H9 (cell line): ENCODE results near the gene NCAM2. TPM values are rescaled to one million over a fixed set of nuclear protein-coding genes. Genes with fewer than 3 reads are reported as not detected.

Source experiments
- DNase-seq: peaks from one replicate; pipeline ENCODE4 v3.0.0-alpha.2; 2017
- H2AFZ ChIP-seq: one replicate; pipeline ENCODE4 v1.6.1; 2013; ENCODE audit warnings: mild to moderate bottlenecking, low read length, control low read depth, moderate library complexity
- H2AK5ac ChIP-seq: 2 replicates; pipeline ENCODE4 v1.6.1; 2013; ENCODE audit warnings: low read length, control low read depth, mixed read lengths; ENCODE audit not compliant: insufficient read length
- H2BK120ac ChIP-seq: one replicate; pipeline ENCODE4 v1.6.1; 2013; ENCODE audit warnings: low read depth, mild to moderate bottlenecking, low read length, control low read depth, inconsistent platforms; ENCODE audit not compliant: poor library complexity, severe bottlenecking
- H2BK12ac ChIP-seq: 2 replicates; pipeline ENCODE4 v1.6.1; 2013; ENCODE audit warnings: low read length, control low read depth, mixed read lengths, low read depth; ENCODE audit not compliant: insufficient read length
- H2BK15ac ChIP-seq: 2 replicates; pipeline ENCODE4 v1.6.1; 2013; ENCODE audit warnings: low read depth, low read length, control low read depth
- H2BK20ac ChIP-seq: one replicate; pipeline ENCODE4 v1.6.1; 2013; ENCODE audit warnings: low read depth, mild to moderate bottlenecking, low read length, control low read depth, inconsistent platforms; ENCODE audit not compliant: poor library complexity, severe bottlenecking
- H2BK5ac ChIP-seq: 2 replicates; pipeline ENCODE4 v1.6.1; 2013; ENCODE audit warnings: low read length, control low read depth, mixed read lengths; ENCODE audit not compliant: insufficient read length
- H3K14ac ChIP-seq: 2 replicates; pipeline ENCODE4 v1.6.1; 2013; ENCODE audit warnings: low read length, control low read depth; ENCODE audit not compliant: insufficient read depth
- H3K18ac ChIP-seq: 2 replicates; pipeline ENCODE4 v1.6.1; 2013; ENCODE audit warnings: low read depth, mild to moderate bottlenecking, mixed read lengths, low read length, control low read depth; ENCODE audit not compliant: insufficient read length
- H3K23ac ChIP-seq: 2 replicates; pipeline ENCODE4 v1.6.1; 2013; ENCODE audit warnings: low read length, control low read depth, mixed read lengths, low read depth; ENCODE audit not compliant: insufficient read length
- H3K23me2 ChIP-seq: 2 replicates; pipeline ENCODE4 v1.6.1; 2013; ENCODE audit warnings: low read depth, mild to moderate bottlenecking, mixed read lengths, low read length, control low read depth; ENCODE audit not compliant: insufficient read length, poor library complexity, severe bottlenecking
- H3K27ac ChIP-seq: 2 replicates; pipeline ENCODE4 v1.5.1; 2013; ENCODE audit warnings: low read length, control low read depth, mixed read lengths, low read depth; ENCODE audit not compliant: insufficient read length
- H3K27me3 ChIP-seq: 2 replicates; pipeline ENCODE4 v1.6.1; 2013; ENCODE audit warnings: low read length, control low read depth, inconsistent platforms; ENCODE audit not compliant: insufficient read depth
- H3K4ac ChIP-seq: 2 replicates; pipeline ENCODE4 v1.6.1; 2013; ENCODE audit warnings: low read depth, mild to moderate bottlenecking, control low read depth, inconsistent platforms, low read length, moderate library complexity
- H3K4me1 ChIP-seq: 2 replicates; pipeline ENCODE4 v1.6.1; 2013; ENCODE audit warnings: low read length, control low read depth, inconsistent platforms; ENCODE audit not compliant: insufficient read depth
- H3K4me2 ChIP-seq: 2 replicates; pipeline ENCODE4 v1.6.1; 2013; ENCODE audit warnings: low read length, control low read depth, mixed read lengths; ENCODE audit not compliant: insufficient read length, insufficient read depth
- H3K56ac ChIP-seq: 2 replicates; pipeline ENCODE4 v1.6.1; 2013; ENCODE audit warnings: low read depth, mild to moderate bottlenecking, mixed read lengths, low read length, control low read depth; ENCODE audit not compliant: insufficient read length
- H3K79me1 ChIP-seq: 2 replicates; pipeline ENCODE4 v1.6.1; 2013; ENCODE audit warnings: low read depth, mild to moderate bottlenecking, moderate library complexity, low read length, control low read depth, inconsistent platforms; ENCODE audit not compliant: insufficient read depth, poor library complexity, severe bottlenecking
- H3K79me2 ChIP-seq: 2 replicates; pipeline ENCODE4 v1.6.1; 2013; ENCODE audit warnings: low read length, control low read depth, inconsistent platforms; ENCODE audit not compliant: insufficient read depth
- H3K9ac ChIP-seq: 2 replicates; pipeline ENCODE4 v1.6.1; 2013; ENCODE audit warnings: low read length, control low read depth, mixed read lengths; ENCODE audit not compliant: insufficient read length; ENCODE audit errors: extremely low read depth
- H3K9me3 ChIP-seq: one replicate; pipeline ENCODE4 v1.6.1; 2013; ENCODE audit warnings: low read depth, low read length, inconsistent platforms; ENCODE audit not compliant: control insufficient read depth
- H3T11ph ChIP-seq: one replicate; pipeline ENCODE4 v1.6.1; 2013; ENCODE audit warnings: mild to moderate bottlenecking, low read length, control low read depth, inconsistent platforms
- H4K20me1 ChIP-seq: one replicate; pipeline ENCODE4 v1.6.1; 2013; ENCODE audit not compliant: control insufficient read depth, insufficient read length, insufficient read depth
- H4K5ac ChIP-seq: 2 replicates; pipeline ENCODE4 v1.6.1; 2013; ENCODE audit warnings: low read depth, mild to moderate bottlenecking, mixed read lengths, low read length, control low read depth; ENCODE audit not compliant: insufficient read length
- H4K8ac ChIP-seq: replicated peaks from 2 replicates; pipeline ENCODE4 v1.6.1; 2013; ENCODE audit warnings: low read length, control low read depth, mixed read lengths, low read depth; ENCODE audit not compliant: insufficient read length
- H4K91ac ChIP-seq: 2 replicates; pipeline ENCODE4 v1.6.1; 2013; ENCODE audit warnings: low read depth, mild to moderate bottlenecking, moderate library complexity, mixed read lengths, low read length, control low read depth; ENCODE audit not compliant: insufficient read length
- H3K27ac Mint-ChIP-seq, 3 experiments: 2 replicates in 2 of 3; 3 replicates in 1 of 3; pipeline ENCODE4 v1.8.0; 2020 to 2021; ENCODE audit warnings: mixed read lengths in 3 of 3, mild to moderate bottlenecking in 1 of 3, moderate library complexity in 1 of 3
- H3K27me3 Mint-ChIP-seq: 2 replicates; pipeline ENCODE4 v1.8.0; 2021; ENCODE audit warnings: low read depth, mild to moderate bottlenecking, moderate library complexity, mixed read lengths
- H3K36me3 Mint-ChIP-seq, 3 experiments: 2 replicates in 2 of 3; 3 replicates in 1 of 3; pipeline ENCODE4 v1.8.0; 2020 to 2021; ENCODE audit warnings: low read depth in 3 of 3, mixed read lengths in 3 of 3; ENCODE audit not compliant: insufficient read depth in 1 of 3
- H3K4me1 Mint-ChIP-seq, 2 experiments: 2 replicates each; pipeline ENCODE4 v1.8.0; 2020; ENCODE audit warnings: mixed read lengths in 2 of 2
- H3K4me3 Mint-ChIP-seq, 2 experiments: 2 replicates in 1 of 2; 3 replicates in 1 of 2; pipeline ENCODE4 v1.8.0; 2020 to 2021; ENCODE audit warnings: mild to moderate bottlenecking in 2 of 2, mixed read lengths in 2 of 2, moderate library complexity in 1 of 2
- H3K9me3 Mint-ChIP-seq, 2 experiments: 2 replicates in 1 of 2; 3 replicates in 1 of 2; pipeline ENCODE4 v1.8.0; 2020; ENCODE audit warnings: mild to moderate bottlenecking in 2 of 2, mixed read lengths in 2 of 2, moderate library complexity in 1 of 2
- WGBS: extraction: QIAGEN DNeasy Blood & Tissue Kit; methylation state at CpG from one replicate; pipeline ENCODE4 v1.1.7; 2013; ENCODE audit warnings: missing lambda C conversion rate, low lambda C conversion rate, mixed read lengths; ENCODE audit not compliant: insufficient read length; ENCODE audit errors: extremely low coverage; 5-methylcytosine and 5-hydroxymethylcytosine counted together
- total RNA-seq: library from RNA; stranded (reverse); gene quantifications from 2 replicates; pipeline ENCODE4 v1.2.1, GENCODE V29; 2021
- TF ChIP-seq, protein P1 (sequence below): fragments of 200-600 bp; sonication (generic); conservative IDR thresholded peaks from 3 replicates; pipeline ENCODE4 v1.8.0; 2021; ENCODE audit warnings: antibody characterized with exemption, mild to moderate bottlenecking

Gene NCAM2
- total RNA-seq, 1 experiment from 2014 or later, result 2.2 TPM

GRCh38 chr21:21074305-21074704 is 76.1 kb downstream of the NCAM2 start:
- no peaks in the 10 kb centered on the region for H3K27me3 ChIP-seq
- no peak overlapping the region for H4K8ac ChIP-seq
- no peak overlapping the region for H2BK120ac ChIP-seq
- no peak overlapping the region for H3K18ac ChIP-seq
- H4K20me1 ChIP-seq, result no peaks in the 10 kb centered on the region
- H3K23ac ChIP-seq, result no peak overlapping the region
- H3T11ph ChIP-seq, result no peak overlapping the region
- no peak overlapping the region for H4K5ac ChIP-seq
- no peaks in the 10 kb centered on the region for H3K9me3 ChIP-seq
- TF ChIP-seq, protein P1, sequence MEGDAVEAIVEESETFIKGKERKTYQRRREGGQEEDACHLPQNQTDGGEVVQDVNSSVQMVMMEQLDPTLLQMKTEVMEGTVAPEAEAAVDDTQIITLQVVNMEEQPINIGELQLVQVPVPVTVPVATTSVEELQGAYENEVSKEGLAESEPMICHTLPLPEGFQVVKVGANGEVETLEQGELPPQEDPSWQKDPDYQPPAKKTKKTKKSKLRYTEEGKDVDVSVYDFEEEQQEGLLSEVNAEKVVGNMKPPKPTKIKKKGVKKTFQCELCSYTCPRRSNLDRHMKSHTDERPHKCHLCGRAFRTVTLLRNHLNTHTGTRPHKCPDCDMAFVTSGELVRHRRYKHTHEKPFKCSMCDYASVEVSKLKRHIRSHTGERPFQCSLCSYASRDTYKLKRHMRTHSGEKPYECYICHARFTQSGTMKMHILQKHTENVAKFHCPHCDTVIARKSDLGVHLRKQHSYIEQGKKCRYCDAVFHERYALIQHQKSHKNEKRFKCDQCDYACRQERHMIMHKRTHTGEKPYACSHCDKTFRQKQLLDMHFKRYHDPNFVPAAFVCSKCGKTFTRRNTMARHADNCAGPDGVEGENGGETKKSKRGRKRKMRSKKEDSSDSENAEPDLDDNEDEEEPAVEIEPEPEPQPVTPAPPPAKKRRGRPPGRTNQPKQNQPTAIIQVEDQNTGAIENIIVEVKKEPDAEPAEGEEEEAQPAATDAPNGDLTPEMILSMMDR, result no peak
- H2AK5ac ChIP-seq, result no peak overlapping the region
- no peaks in the 10 kb centered on the region for H3K4me1 ChIP-seq
- H3K79me1 ChIP-seq, result no peaks in the 10 kb centered on the region
- H3K27ac ChIP-seq, result no peak overlapping the region
- Mint-ChIP-seq H3K36me3 (no peaks in the 10 kb centered on the region; a peak in 1 of 7 replicates), H3K9me3 (peaks cover 2 to 4% of the 10 kb centered on the region in 2 experiments; a peak in 3 of 5 replicates), H3K4me3 (no peak overlapping the region), H3K27me3 (no peaks in the 10 kb centered on the region), H3K4me1 (0 out of 4 replicates have a peak, but pooled peaks cover 2 to 4% of the 10 kb centered on the region in 2 experiments), H3K27ac (no peak overlapping the region)
- no peak for DNase-seq
- H4K91ac ChIP-seq, result no peak overlapping the region
- no peak overlapping the region for H2BK15ac ChIP-seq
- no CpG with 5 or more reads among the region's 3 CpGs for WGBS
- no peak overlapping the region for H2BK20ac ChIP-seq
- no peaks in the 10 kb centered on the region for H3K23me2 ChIP-seq
- no peak overlapping the region for H2AFZ ChIP-seq
- H3K56ac ChIP-seq, result no peak overlapping the region
- no peak overlapping the region for H2BK12ac ChIP-seq
- no peak overlapping the region for H3K14ac ChIP-seq
- no peak overlapping the region for H3K4me2 ChIP-seq
- H2BK5ac ChIP-seq, result no peak overlapping the region
- H3K79me2 ChIP-seq, result no peaks in the 10 kb centered on the region
- H3K4ac ChIP-seq, result no peak overlapping the region
- H3K9ac ChIP-seq, result no peak overlapping the region
